Occipital lobe (tissue), 2 donors: ENCODE results near the gene SUGCT. TPM values are rescaled to one million over a fixed set of nuclear protein-coding genes. Genes with fewer than 3 reads are reported as not detected.

ENCODE experiments used
- DNase-seq: peaks from one replicate; lab custom pipeline; 2025; lab: John Stamatoyannopoulos, UW
- total RNA-seq: library from RNA; depleted of rRNA; stranded (reverse); fragments of >200 nt; gene quantifications from one replicate; pipeline ENCODE4 v1.2.3, GENCODE V29; 2014

SUGCT gene
- total RNA-seq, 1 donor from 2014 or later, result 3.9 TPM

DNA sequence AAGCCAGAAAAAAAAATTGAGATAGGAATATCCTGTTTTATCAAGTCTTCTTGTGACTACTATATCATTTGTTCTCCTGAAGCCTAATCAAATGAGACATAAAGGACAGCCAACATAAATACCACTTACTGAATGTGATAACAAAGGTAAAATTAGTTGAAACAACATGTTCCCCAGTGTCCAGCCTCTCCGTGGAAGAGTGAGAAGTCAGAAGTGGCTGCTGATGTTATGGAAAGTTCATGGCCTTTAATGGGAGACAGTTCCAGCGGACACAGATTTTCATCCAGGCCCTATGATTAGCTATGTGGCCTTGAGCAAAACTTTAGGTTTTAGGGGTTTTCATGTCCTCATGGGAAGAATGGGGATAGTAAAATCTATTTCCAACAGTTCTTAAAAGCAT, 724.3 kb downstream of the SUGCT start:
- DNase-seq, result no peak

DNA sequence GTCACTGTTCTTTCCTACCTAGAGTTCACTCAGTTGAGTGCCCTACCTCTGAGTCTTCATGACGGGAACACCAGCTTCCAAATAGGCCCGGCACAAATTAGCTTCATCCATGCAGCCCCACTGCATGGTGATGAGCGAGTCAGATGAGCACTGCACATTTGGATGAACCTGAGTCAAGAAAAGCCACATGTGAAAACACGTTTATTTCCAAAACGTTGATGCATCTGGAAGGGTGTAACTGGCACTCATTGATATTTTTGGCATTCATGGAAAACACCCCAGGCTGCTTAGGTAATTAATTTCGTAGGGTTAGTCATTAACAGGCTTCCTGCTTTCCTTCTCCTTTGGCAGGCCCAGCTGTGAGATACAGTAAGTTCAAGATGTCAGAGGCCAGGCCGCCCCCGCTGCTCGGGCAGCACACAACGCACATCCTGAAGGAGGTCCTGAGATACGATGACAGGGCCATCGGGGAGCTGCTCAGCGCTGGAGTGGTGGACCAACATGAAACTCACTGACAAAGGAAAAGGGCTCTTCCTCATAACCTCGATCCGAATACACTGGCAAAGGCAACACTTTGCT, 725.2 kb downstream of the SUGCT start:
- DNase-seq, result no peak

DNA sequence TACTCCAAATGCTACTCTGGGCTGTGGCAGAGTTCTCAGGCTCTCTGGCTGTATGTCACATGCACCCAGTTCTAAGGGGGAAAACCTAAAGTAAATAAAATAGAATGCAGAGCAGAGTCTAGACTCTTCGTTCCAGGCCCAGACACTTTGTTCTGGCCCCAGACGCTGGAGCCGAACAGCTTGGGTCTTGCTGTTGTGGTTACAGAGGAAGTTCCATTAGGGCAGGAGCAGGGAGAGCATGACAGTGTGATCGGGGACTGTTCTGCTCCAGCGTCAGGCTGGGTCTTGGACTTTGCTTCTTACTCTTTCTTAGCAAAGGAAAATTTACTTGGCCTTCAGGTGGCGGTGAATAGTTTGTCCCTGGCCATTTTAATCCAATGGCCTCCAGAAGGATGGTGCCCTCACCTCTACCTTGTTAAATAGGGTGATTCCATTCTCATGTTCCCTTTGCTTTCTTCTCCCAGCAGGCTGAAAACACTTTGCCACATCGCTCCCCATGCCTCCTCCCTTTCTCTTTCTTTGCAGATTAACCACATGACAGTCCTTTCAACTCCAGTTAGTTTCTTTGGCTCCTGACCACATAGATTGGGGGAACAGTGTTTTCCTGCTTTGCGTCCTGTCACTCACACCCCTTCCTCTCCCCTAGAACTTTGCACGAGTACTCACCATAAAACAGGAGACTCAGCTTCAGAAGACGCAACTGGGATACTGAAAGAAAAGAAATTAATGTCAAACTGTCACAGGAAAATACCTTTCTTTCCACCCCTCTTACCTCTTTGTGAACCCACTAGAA, 730.8 kb downstream of the SUGCT start:
- no peak for DNase-seq

DNA sequence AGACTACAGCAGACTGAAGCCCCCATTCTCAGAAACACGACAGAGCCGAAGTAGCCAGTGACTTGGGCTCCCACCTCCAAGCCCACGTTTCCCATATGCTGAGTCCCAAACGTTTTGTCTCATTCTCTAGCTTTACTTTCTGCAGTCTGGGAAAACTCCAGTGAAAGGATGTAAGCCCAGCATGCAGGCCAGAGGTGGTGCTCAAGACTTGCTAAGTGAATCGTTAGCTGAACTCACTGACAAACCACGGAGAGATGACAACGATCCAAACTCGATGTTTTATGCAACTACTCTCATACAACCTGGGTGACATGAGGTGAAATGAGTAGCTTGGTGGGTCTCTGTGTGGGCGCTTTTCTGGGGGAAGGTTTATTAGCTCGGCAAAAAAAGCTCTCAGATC, 731.8 kb downstream of the SUGCT start:
- no peak for DNase-seq

DNA sequence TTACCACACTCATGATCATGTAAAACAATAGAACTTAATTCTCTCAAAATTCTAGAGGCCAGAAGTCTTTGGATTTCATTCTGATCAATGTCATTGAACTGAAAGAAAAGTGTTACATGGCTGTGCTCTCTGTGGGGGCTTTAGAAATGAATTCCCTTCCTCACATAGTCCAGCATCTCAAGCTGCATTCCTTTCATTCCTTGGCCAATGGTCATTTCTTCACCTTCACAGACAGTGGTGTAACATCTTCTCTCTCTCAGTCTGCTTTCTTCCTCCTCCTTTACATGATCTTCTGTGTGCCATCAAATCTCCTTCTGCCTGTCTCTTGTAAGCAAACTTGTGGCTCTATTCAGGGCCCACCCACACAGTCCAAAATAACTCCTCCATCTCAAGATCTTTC, 735.3 kb downstream of the SUGCT start:
- DNase-seq, result no peak

DNA sequence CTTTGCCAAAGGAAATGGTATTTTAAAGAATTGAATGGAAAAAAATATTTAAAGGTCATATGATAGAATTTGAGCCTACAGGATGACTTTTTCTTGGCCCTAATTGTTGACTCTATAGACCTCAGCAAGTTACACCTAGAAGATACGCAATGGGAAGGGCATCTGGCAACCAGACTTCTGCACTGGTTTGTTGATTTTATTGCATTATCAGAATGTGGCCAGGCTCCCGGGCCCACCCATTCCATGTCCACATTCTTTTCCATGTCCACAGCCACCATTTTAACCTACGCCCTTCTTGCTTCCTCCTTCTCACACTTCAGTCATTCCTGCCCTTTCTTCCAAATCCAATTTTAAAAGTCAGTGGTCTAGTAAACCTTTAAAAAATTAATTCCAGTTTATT, 738.4 kb downstream of the SUGCT start:
- no peak for DNase-seq

DNA sequence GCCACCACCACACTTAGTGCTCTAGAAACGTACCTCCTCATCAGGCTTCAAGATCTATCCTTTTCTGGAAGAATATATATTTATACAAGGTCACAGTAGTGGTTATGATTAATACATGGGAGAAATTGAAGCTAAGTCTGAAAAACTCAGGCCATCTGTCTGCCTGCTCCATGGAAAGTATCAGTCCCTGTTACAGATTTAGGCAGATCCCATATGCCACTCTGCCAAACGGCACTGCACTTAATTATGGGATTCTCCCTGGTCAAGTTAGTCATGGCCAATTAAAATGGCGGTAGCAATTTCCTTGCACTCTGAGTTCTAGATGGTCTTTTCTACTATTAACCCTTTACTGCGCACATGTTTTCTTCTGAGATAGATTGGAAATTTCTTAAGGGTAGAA, 740.0 kb downstream of the SUGCT start:
- DNase-seq, result no peak

DNA sequence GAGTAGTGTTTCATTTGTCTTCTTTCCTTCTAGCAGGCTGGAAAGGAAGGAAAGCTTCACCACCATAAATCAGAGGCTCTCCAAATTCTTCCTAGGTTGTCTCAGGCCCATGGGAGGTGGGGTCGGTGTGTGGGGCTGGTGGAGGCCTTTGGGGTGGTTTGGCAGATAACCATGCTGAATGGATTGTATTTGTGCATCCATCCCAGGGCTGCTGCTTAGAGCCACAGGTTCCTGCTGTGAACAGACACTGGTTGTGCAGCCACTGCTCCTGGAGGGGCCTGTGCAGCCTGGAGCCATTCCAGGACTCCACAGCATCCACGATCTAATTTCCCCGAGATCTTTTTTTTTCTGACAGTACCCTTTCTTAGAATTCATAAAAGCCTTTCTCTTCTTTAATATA, 741.8 kb downstream of the SUGCT start:
- DNase-seq, result no peak

DNA sequence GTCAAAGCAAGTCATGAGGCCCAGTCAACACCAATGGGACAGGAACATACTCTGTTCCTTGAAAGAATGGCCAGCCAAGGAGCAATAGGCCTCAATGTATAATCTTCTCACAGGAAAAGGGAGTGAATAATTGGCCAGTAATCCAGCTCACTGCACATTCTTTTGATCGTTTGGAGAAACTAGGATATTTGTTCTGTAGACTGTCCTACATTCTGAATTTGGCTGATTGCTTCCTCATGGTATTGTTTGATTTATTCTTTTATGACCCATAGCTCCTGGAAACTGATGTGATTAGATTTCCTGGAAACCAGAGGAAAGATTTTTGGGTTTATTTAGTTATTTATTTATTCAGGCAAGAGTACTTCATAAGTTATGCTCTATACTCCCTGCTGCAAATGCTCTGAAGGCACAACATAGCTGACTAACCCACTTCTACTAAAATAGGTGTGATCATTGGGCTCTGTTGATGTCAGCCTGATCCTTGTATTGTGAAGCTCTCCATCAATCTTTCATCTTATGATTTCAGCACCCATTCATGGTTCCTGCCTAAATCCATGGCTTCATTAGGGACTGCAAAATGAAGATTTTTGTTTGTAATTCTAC, 745.2 kb downstream of the SUGCT start:
- DNase-seq, result no peak

DNA sequence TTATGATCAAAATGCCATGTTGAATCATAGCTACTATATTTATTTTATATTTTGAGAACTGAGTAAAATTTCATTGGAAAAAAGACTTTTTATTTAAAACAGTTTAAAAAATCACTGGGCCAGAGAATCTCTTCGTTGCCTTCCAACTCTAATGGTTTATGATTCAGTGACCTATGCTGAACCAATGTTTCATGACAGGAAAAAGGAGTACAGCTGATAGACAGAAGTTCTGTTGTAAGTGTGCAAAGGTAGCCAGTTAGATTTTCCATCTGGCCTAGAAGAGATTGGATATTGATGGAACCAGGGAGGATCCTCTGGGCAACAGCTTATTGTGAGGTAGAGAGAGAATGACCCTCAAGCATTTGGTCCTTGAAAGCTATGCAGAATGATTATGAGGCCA, 745.8 kb downstream of the SUGCT start:
- no peak for DNase-seq

DNA sequence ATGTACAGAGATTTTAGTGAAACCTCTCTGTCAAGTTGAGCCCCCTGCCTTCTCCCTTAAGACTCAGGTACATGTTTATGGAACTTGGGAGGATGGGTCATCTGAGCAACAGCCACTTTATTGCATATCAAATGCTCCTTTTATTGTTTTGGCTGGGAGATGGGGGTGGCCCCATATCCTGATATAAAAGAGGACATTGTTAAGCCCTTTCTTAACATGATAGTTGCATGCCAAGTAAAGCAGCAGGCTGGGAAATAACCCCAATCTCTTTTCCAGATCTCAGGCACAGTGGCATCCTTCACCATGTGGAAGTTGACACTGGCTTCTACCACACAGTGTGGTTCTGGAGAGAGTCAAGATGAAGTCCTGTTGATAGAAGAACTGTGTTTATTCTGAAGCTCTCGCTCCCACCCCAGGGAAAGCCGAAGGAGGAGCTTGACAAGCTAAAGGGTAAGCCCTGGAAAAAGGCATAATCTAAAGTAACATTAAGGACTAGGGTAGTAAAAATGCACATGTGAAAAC, 746.7 kb downstream of the SUGCT start:
- DNase-seq, result no peak

DNA sequence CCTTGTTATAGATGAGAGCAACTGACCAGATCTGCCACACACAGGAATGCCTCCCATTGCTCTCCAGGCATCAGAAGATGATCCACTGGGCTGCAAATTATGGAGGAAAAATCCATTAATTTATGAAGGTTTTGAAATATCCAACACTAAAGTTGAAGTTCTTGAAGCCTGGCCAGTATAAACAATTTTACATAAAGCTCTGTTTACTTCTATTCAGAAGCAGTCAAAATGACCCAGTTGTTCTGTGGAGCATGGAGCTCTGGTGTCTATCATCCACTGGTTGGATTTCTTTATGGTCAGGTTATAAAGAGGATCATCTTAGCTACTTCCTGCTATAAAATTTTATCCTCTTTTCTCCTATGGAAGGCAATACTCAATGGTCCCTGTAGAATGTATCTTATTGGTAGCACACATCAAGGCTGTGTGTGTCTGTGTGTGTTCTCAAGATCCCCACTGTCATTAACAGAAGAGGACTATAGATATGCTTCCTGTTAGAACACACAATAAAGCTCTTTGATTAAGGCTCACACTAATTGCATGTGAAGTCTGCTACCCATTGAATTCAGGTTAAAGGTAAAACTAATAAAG, 747.4 kb downstream of the SUGCT start:
- DNase-seq, result no peak

DNA sequence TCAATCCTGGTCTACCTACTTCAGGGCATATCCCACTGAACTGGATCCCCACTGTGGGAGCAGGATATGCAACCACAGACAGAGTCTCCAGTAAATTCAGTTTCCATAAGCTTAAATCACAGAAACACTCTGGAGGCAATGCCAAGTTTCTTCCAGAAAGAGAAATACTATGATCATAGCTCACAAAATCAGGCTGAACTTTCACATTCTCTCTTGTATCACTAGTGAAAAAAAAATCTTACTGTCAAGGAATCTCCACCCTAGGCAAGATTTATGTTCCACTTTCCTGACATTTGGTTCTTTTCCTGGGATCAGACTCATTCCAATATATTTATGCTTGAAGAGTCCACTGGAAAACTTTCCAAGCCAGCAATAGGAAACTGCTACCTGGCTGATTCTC, 749.0 kb downstream of the SUGCT start:
- DNase-seq, result no peak

DNA sequence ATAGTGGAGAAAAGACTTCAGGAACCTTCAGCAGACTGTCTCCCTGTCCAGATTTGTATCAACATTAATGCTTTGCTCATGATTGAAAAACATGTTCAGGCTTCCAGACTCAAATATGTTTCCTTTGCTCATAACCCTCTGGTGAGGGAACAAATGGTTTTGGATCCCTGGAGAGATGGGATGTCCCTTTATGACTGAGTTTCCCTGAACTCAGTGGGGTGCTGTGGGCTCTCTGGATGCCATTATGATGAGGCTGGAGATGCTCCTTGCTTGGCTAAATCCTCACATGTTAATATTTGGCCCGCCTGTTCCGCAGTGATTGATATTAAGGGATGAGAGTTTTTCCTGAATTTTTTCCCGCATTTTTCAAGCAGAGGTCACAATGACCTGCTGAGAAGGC, 749.4 kb downstream of the SUGCT start:
- DNase-seq, result no peak

DNA sequence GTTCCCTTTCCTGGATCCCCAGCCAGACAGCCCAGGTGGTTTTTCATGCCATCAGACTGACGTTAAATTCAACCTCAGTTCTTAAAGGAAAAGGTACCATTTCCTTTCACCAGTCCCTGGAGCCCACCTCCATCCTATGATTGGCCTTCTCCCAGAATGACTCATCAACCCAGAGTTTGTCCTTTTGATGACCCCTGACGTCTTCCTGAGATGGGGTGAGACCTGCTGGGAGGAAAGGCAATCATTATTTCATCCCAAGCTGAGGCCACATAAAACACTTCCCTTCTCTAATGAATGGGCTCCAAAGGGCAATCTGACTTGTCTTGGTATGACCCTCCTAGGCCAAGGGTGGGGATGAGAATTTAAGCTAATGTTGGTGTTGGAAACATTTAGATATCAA, 750.7 kb downstream of the SUGCT start:
- no peak for DNase-seq

DNA sequence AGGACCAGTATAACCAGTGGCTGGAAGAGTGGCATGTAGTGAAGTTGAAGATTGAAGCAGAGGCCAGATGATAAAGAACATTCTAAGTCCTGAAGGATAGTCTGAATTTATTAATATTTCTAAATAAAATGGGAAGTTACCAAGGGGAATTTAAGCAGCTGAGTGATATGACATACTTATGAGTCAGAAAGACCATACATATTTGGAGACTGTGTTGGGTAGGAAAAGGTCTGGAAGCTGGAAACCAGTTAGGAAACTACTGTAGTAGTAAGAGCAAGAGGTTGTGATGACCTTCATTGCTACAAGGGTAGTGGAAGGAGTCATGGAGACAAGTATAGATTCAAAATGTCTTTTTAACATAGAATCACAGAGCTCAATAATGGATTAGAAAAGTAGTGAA, 752.3 kb downstream of the SUGCT start:
- DNase-seq, result no peak

DNA sequence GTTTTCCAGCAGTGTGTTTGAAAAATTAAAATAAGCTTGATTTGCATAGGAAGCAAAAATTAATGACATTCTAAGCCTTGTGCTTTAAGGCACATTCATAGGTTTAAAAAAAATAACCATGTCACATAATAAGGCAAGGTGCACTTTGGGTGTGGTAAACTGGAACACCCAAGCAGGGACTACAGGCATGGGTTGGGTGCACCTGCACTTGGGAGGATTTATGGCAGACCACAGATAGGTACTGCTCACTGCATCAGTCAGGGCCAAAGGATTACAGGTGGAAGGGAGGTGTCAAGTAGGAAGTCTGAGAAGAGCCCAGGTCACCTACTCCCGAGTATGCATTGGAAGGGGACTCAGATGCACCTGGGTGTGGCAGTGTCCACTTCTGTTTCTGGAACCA, 753.7 kb downstream of the SUGCT start:
- DNase-seq, result no peak

DNA sequence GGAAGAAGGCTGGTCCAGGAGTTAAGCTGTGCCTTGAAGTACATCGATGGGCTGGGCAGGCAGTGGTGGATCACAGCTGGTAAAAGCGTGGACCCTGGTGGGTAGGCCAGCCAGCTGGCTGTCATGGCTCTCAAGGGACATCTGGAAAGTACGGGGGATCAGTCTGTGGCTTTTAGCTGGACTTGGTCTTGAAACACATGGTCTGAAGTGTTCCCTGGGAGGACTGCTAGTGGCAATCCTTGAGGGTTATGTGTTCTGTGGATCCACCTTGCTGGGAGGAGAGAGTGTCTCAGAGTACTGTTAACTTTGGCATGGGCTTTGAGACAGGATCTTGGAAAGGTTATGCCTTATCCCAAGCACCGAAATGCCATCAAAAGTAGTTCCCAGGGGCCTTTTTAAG, 754.3 kb downstream of the SUGCT start:
- no peak for DNase-seq

DNA sequence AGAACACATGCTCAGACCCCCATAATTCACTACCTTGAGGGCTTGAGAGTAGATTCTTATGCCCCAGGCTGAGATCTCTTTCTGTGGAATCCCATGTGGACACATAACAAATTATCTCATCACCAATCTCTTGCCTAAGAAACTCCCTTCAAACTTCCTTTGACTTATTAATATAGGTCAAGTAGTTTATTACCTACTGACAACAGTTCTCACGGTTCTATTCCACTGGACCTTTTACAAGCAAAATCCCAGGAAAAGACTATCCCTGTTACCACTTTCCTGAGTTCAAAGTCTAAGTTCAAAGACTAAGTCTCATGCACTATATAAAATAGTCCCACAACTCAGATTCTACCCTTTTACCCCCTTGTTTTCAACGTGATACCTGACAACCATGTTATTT, 754.7 kb downstream of the SUGCT start:
- DNase-seq, result no peak

DNA sequence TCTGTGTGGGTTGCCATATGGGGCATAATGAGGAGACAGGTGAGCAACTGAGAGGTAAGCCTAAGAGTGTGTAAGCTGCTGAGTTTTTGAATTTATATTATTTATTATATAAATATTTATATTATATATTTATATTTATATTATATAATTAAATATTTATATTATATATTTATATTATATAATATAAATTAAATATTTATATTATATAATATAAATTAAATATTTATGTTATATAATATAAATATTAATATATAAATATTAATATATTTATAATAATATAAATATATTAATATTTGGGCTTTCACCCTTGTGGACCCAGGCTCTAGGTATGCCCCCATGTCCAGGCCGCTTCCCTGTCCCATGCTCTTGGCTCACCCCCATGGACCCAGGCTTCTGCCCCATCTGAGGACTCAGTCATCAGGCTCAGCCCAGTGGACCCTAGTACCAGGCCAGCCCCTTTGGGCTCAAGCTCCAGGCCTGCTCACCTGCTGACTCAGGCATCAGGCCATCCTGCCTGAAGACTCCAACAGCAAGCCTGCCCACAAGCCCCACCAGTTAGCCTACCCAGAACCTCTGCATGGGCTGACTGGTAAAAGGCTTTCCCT, 755.4 kb downstream of the SUGCT start:
- no peak for DNase-seq

DNA sequence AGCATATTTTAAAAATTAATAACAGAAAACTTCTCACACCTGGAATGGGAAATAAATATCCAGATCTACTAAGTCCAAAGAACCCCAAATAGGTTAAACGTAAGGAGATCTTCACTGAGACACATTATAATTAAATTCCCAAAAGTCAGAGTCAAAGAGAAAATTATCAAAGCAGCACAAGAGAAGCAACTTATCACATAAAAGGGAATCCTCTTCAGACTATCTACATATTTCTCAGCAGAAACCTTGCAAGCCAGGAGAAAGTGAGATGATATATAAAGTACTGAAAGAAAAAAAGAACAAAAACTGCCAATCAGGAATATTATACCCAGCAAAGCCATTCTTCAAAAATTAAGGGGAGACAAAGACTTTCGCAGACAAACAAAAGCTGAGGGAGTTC, 756.4 kb downstream of the SUGCT start:
- DNase-seq, result no peak

DNA sequence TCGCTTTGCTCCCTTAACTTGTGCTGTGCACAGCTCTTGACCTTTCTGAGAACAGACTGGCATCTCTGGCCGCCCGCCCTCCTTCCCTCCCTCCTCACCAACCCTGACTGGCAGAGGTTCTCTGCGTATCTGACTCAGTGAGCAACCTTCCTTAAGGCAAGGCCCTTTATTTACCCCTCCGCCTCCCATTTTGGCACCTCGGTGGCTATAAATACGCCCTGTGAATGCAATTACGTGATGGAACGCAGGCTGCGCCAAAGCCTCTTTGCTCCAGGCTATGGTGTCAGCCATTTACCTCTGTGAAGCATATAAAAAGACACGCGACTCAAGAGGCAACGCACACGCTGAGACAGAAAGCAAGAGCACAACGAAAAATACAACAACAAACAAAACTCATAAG, 764.3 kb downstream of the SUGCT start:
- DNase-seq, result no peak
